Liver (tissue), 9 donors: ENCODE measurements around the gene FRRS1. TPM values are rescaled to one million over a fixed set of nuclear protein-coding genes. Genes with fewer than 3 reads are reported as not detected.

Source experiments
- DNase-seq: peaks from one replicate; pipeline ENCODE4 v3.0.0-alpha.2; 2017; ENCODE audit warnings: low spot score
- H3K27ac ChIP-seq, 2 donors: one replicate each; pipeline ENCODE4 v1.7.0; 2013; ENCODE audit warnings: inconsistent platforms in 2 of 2, low read length in 2 of 2, control low read depth in 1 of 2, low read depth in 1 of 2, mild to moderate bottlenecking in 1 of 2
- H3K27me3 ChIP-seq, 4 donors: one replicate each; pipeline versions ENCODE4 v1.6.1 to v1.7.0; 2013; ENCODE audit warnings: low read length in 3 of 4, inconsistent platforms in 1 of 4, mild to moderate bottlenecking in 1 of 4, moderate library complexity in 1 of 4; ENCODE audit not compliant: control insufficient read depth in 4 of 4, insufficient read depth in 4 of 4
- H3K36me3 ChIP-seq, 4 donors: one replicate each; pipeline versions ENCODE4 v1.6.1 to v1.7.0; 2013; ENCODE audit warnings: low read length in 3 of 4, mild to moderate bottlenecking in 3 of 4, low read depth in 1 of 4, moderate library complexity in 1 of 4; ENCODE audit not compliant: control insufficient read depth in 4 of 4, insufficient read depth in 3 of 4
- H3K4me1 ChIP-seq, 4 donors: one replicate each; pipeline versions ENCODE4 v1.6.1 to v1.7.0; 2013; ENCODE audit warnings: low read length in 3 of 4, mild to moderate bottlenecking in 3 of 4, moderate library complexity in 1 of 4; ENCODE audit not compliant: control insufficient read depth in 4 of 4, insufficient read depth in 4 of 4
- H3K4me3 ChIP-seq, 3 donors: one replicate each; pipeline versions ENCODE4 v1.6.1 to v1.7.0; 2013; ENCODE audit warnings: low read length in 3 of 3, control low read depth in 1 of 3, low read depth in 1 of 3, mild to moderate bottlenecking in 1 of 3
- H3K9ac ChIP-seq, 2 donors: one replicate each; pipeline ENCODE4 v1.7.0; 2013; ENCODE audit warnings: low read length in 2 of 2, mild to moderate bottlenecking in 2 of 2, moderate library complexity in 2 of 2, control low read depth in 1 of 2, low read depth in 1 of 2
- H3K9me3 ChIP-seq, 4 donors: one replicate each; pipeline versions ENCODE4 v1.6.1 to v1.7.0; 2013; ENCODE audit warnings: low read length in 3 of 4; ENCODE audit not compliant: control insufficient read depth in 4 of 4
- ATF3 ChIP-seq: IDR thresholded peaks from 2 replicates; pipeline ENCODE4 v1.6.1; 2016; ENCODE audit warnings: antibody characterized with exemption
- CTCF ChIP-seq: fragments of 150-350 bp; IDR thresholded peaks from 2 replicates; pipeline ENCODE4 v1.5.1; 2017; ENCODE audit warnings: improper control_type of control experiment, low read depth, low read length; ENCODE audit not compliant: missing input control
- EGR1 ChIP-seq, 2 donors: IDR thresholded peaks; 2 replicates each; pipeline ENCODE4 v1.6.1; 2016 to 2018; ENCODE audit warnings: antibody characterized with exemption in 2 of 2, low read depth in 2 of 2
- FOXA1 ChIP-seq: IDR thresholded peaks from 2 replicates; pipeline ENCODE4 v1.6.1; 2016; ENCODE audit warnings: antibody characterized with exemption
- FOXA2 ChIP-seq: IDR thresholded peaks from 2 replicates; pipeline ENCODE4 v1.6.1; 2016; ENCODE audit warnings: antibody characterized with exemption
- GABPA ChIP-seq, 2 donors: IDR thresholded peaks in 1 of 2; conservative IDR thresholded peaks in 1 of 2; 2 replicates each; pipeline ENCODE4 v1.6.1; 2016; ENCODE audit warnings: antibody characterized with exemption in 2 of 2, mild to moderate bottlenecking in 1 of 2, moderate library complexity in 1 of 2
- HNF4A ChIP-seq, 2 donors: conservative IDR thresholded peaks; 2 replicates each; pipeline ENCODE4 v1.6.1; 2016; ENCODE audit warnings: antibody characterized with exemption in 2 of 2, mild to moderate bottlenecking in 2 of 2
- HNF4G ChIP-seq: IDR thresholded peaks from 2 replicates; pipeline ENCODE4 v1.6.1; 2016; ENCODE audit warnings: antibody characterized with exemption
- JUND ChIP-seq, 2 donors: IDR thresholded peaks; 2 replicates each; pipeline ENCODE4 v1.6.1; 2016; ENCODE audit warnings: antibody characterized with exemption in 2 of 2
- NR2F2 ChIP-seq: IDR thresholded peaks from 2 replicates; pipeline ENCODE4 v1.6.1; 2016; ENCODE audit warnings: antibody characterized with exemption
- RAD21 ChIP-seq, 2 donors: IDR thresholded peaks; 2 replicates each; pipeline ENCODE4 v1.6.1; 2016; ENCODE audit warnings: antibody characterized with exemption in 2 of 2, mild to moderate bottlenecking in 2 of 2
- RXRA ChIP-seq, 2 donors: IDR thresholded peaks; 2 replicates each; pipeline ENCODE4 v1.6.1; 2017 to 2018; ENCODE audit warnings: antibody characterized with exemption in 2 of 2, mild to moderate bottlenecking in 1 of 2
- TAF1 ChIP-seq: conservative IDR thresholded peaks from 2 replicates; pipeline ENCODE4 v1.6.1; 2016; ENCODE audit warnings: antibody characterized with exemption, mild to moderate bottlenecking
- WGBS: extraction: QIAGEN DNeasy Blood & Tissue Kit; methylation state at CpG from one replicate; pipeline ENCODE4 v1.1.7; 2013; 5-methylcytosine and 5-hydroxymethylcytosine counted together
- polyA plus RNA-seq, 2 donors: library from polyadenylated mRNA; stranded (reverse) in 1 of 2; unstranded in 1 of 2; fragments of 200-250 nt in 1 of 2; fragments of >200 nt in 1 of 2; fragmentation: Nextera tagmentation in 1 of 2; extraction: Ambion mirVana in 1 of 2; gene quantifications; one replicate each; pipeline versions ENCODE4 v1.2.1 to v1.2.3, GENCODE V29; 2013 to 2015
- total RNA-seq, 2 donors: library from RNA; depleted of rRNA; stranded (reverse); fragments of >200 nt; gene quantifications; one replicate each; pipeline ENCODE4 v1.2.3, GENCODE V29; 2014
- TF ChIP-seq, protein P1 (sequence below): IDR thresholded peaks from 2 replicates; pipeline ENCODE4 v1.6.1; 2016; ENCODE audit warnings: antibody characterized with exemption
- TF ChIP-seq, protein P2 (sequence below): IDR thresholded peaks from 2 replicates; pipeline ENCODE4 v1.6.1; 2016; ENCODE audit warnings: antibody characterized with exemption, mild to moderate bottlenecking
- donor health status: healthy.
- donor health status: healthy.
- donor health status: healthy.
- donor health status: healthy.
- donor health status: healthy.

FRRS1 gene
- total and polyA plus RNA-seq, 4 donors = 2.7 to 87.4 (median 30.4) TPM

DNA sequence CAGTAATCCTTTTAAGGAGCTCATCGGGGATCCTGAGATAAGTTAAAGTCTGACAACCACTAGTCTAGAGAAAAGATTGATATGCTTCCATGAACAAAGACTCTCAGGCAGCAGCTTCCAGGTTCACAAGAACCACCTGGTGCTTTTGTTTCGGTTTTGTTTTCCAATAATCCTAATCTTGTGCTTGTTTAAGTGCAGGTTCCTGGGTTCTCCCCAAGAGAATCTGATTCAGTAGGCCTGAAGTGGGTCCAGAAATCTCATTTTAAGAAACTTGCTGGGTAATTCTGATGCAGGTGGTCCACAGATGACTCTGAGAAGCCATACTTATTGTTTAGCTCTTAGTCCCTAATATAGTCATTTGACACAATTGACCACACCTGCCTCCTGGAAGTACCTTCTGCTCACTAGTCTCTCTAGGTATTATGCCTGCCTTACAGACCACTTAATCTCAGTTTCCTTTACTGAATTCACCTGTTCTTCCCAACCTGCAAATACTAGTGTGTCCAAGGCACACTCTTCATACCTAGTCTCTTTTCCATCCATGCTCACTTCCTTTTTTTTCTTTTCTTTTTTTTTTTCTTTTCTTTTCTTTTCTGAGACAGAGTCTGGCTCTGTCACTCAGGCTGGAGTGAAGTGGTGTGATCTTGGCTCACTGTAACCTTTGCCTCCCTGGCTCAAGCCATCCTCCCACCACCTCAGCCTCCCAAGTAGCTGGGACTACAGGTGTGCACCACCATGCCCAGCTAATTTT, 20.5 kb upstream of the FRRS1 start:
- no peak overlapping the region for H3K9ac ChIP-seq
- no peak for TF ChIP-seq ATF3
- TF ChIP-seq HNF4A (conservative IDR thresholded peaks at IDR 0.05) = no peak
- TF ChIP-seq GABPA (IDR thresholded peaks at IDR 0.05 in 1 of 2, conservative IDR thresholded peaks at IDR 0.05 in 1 of 2) = no peak
- TF ChIP-seq, protein P1, sequence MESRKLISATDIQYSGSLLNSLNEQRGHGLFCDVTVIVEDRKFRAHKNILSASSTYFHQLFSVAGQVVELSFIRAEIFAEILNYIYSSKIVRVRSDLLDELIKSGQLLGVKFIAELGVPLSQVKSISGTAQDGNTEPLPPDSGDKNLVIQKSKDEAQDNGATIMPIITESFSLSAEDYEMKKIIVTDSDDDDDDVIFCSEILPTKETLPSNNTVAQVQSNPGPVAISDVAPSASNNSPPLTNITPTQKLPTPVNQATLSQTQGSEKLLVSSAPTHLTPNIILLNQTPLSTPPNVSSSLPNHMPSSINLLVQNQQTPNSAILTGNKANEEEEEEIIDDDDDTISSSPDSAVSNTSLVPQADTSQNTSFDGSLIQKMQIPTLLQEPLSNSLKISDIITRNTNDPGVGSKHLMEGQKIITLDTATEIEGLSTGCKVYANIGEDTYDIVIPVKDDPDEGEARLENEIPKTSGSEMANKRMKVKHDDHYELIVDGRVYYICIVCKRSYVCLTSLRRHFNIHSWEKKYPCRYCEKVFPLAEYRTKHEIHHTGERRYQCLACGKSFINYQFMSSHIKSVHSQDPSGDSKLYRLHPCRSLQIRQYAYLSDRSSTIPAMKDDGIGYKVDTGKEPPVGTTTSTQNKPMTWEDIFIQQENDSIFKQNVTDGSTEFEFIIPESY = no peak
- no peak for DNase-seq
- no peak overlapping the region for H3K4me3 ChIP-seq
- peaks cover 0 to 6% (median 0%) of the 10 kb centered on the region in 4 donors for H3K4me1 ChIP-seq
- H3K36me3 ChIP-seq = no peaks in the 10 kb centered on the region
- no peaks in the 10 kb centered on the region for H3K27me3 ChIP-seq
- 80% methylated on average over 2 of the region's 2 CpGs for WGBS
- H3K27ac ChIP-seq = no peak overlapping the region
- no peaks in the 10 kb centered on the region for H3K9me3 ChIP-seq

- no peaks in the 10 kb centered on the region for H3K36me3 ChIP-seq
- WGBS = 85% methylated on average over 2 of the region's 2 CpGs
- no peak overlapping the region for H3K27ac ChIP-seq
- H3K4me3 ChIP-seq = no peak overlapping the region
- TF ChIP-seq NR2F2 = no peak
- no peak for TF ChIP-seq FOXA2
- TF ChIP-seq FOXA1 = no peak
- TF ChIP-seq RXRA (IDR thresholded peaks at IDR 0.05) = no peak
- no peak for TF ChIP-seq TAF1
- no peak for TF ChIP-seq JUND (IDR thresholded peaks at IDR 0.05)
- no peak for TF ChIP-seq EGR1 (IDR thresholded peaks at IDR 0.05; ENCODE audit: low read depth in 2 of 2)
- no peak for TF ChIP-seq HNF4A (conservative IDR thresholded peaks at IDR 0.05)
- TF ChIP-seq HNF4G = no peak
- no peak for TF ChIP-seq CTCF
- TF ChIP-seq, protein P2, sequence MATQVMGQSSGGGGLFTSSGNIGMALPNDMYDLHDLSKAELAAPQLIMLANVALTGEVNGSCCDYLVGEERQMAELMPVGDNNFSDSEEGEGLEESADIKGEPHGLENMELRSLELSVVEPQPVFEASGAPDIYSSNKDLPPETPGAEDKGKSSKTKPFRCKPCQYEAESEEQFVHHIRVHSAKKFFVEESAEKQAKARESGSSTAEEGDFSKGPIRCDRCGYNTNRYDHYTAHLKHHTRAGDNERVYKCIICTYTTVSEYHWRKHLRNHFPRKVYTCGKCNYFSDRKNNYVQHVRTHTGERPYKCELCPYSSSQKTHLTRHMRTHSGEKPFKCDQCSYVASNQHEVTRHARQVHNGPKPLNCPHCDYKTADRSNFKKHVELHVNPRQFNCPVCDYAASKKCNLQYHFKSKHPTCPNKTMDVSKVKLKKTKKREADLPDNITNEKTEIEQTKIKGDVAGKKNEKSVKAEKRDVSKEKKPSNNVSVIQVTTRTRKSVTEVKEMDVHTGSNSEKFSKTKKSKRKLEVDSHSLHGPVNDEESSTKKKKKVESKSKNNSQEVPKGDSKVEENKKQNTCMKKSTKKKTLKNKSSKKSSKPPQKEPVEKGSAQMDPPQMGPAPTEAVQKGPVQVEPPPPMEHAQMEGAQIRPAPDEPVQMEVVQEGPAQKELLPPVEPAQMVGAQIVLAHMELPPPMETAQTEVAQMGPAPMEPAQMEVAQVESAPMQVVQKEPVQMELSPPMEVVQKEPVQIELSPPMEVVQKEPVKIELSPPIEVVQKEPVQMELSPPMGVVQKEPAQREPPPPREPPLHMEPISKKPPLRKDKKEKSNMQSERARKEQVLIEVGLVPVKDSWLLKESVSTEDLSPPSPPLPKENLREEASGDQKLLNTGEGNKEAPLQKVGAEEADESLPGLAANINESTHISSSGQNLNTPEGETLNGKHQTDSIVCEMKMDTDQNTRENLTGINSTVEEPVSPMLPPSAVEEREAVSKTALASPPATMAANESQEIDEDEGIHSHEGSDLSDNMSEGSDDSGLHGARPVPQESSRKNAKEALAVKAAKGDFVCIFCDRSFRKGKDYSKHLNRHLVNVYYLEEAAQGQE = no peak
- no peak for TF ChIP-seq RAD21 (IDR thresholded peaks at IDR 0.05)
- DNase-seq = no peak
- no peaks in the 10 kb centered on the region for H3K27me3 ChIP-seq
- peaks cover 0 to 6% (median 0%) of the 10 kb centered on the region in 4 donors for H3K4me1 ChIP-seq
- no peaks in the 10 kb centered on the region for H3K9me3 ChIP-seq
- H3K9ac ChIP-seq = no peak overlapping the region
Observed at GRCh38 chr1:99784809-99785255, 18.4 kb upstream of the FRRS1 start.
